B cell (primary cell): ENCODE data around the gene SLC66A1. TPM values are rescaled to one million over a fixed set of nuclear protein-coding genes. Genes with fewer than 3 reads are reported as not detected.

Experiments used
- ATAC-seq: fragments of 200-7000 bp; cut with Tn5 transposase; one replicate; pipeline ENCODE4 v1.10.0; 2021; ENCODE audit warnings: low read depth, mild to moderate bottlenecking, moderate number of reproducible peaks, moderate library complexity
- CTCF ChIA-PET: fragments of 350-600 bp; sonication (Branson Sonifier 250); formaldehyde crosslinking; loops from one replicate; lab custom pipeline; 2021; ENCODE audit warnings: antibody characterized with exemption, inconsistent platforms; lab: Charles Lee
- POLR2A ChIA-PET: fragments of 350-600 bp; sonication (Branson Sonifier 250); formaldehyde crosslinking; loops from one replicate; lab custom pipeline; 2021; ENCODE audit warnings: antibody characterized with exemption; lab: Charles Lee
- DNase-seq: peaks from one replicate; pipeline ENCODE4 v3.0.0; 2013
- H2AFZ ChIP-seq: 2 replicates; pipeline ENCODE4 v1.6.1; 2012; ENCODE audit warnings: mild to moderate bottlenecking, low read depth, low read length; ENCODE audit not compliant: insufficient read depth, poor library complexity, severe bottlenecking
- H3K27ac ChIP-seq, 2 donors: 1 replicate in 1 of 2; 2 replicates in 1 of 2; pipeline ENCODE4 v1.5.1; 2012 to 2013; ENCODE audit warnings: low read length in 2 of 2, mild to moderate bottlenecking in 2 of 2, moderate library complexity in 1 of 2
- H3K27me3 ChIP-seq, 4 experiments: fragments of 200-600 bp in 1 of 4; sonication (generic) in 1 of 4; replicated peaks in 1 of 4; 1 replicate in 2 of 4; 2 replicates in 2 of 4; pipeline versions ENCODE4 v1.6.1 to v1.7.0; 2013 to 2016; ENCODE audit warnings: low read length in 3 of 4, mild to moderate bottlenecking in 2 of 4, mixed read lengths in 1 of 4, moderate library complexity in 1 of 4; ENCODE audit not compliant: insufficient read depth in 4 of 4, control insufficient read depth in 3 of 4; ENCODE audit errors: control extremely low read depth in 1 of 4
- H3K36me3 ChIP-seq, 2 experiments: replicated peaks in 1 of 2; 1 replicate in 1 of 2; 2 replicates in 1 of 2; pipeline versions ENCODE4 v1.6.1 to v1.7.1; 2013; ENCODE audit warnings: low read length in 1 of 2; ENCODE audit not compliant: insufficient read depth in 2 of 2, control insufficient read depth in 1 of 2; ENCODE audit errors: control extremely low read depth in 1 of 2, extremely low read depth in 1 of 2
- H3K4me1 ChIP-seq, 2 donors: fragments of 200-600 bp in 1 of 2; sonication (generic) in 1 of 2; 1 replicate in 1 of 2; 2 replicates in 1 of 2; pipeline versions ENCODE4 v1.5.1 to v1.6.1; 2013 to 2017; ENCODE audit warnings: low read length in 2 of 2; ENCODE audit not compliant: control insufficient read depth in 2 of 2, insufficient read depth in 2 of 2
- H3K4me2 ChIP-seq: replicated peaks from 2 replicates; pipeline ENCODE3; 2012; ENCODE audit warnings: mild to moderate bottlenecking, low read depth, low read length; ENCODE audit not compliant: poor library complexity, severe bottlenecking
- H3K4me3 ChIP-seq, 5 experiments: fragments of 200-600 bp in 1 of 5; sonication (generic) in 1 of 5; 1 replicate in 3 of 5; 2 replicates in 2 of 5; pipeline versions ENCODE4 v1.5.1 to v1.7.0; 2011 to 2016; ENCODE audit warnings: low read length in 4 of 5, mild to moderate bottlenecking in 4 of 5, low read depth in 2 of 5, control low read depth in 1 of 5, moderate library complexity in 1 of 5; ENCODE audit not compliant: insufficient read depth in 1 of 5; ENCODE audit errors: control extremely low read depth in 1 of 5, extremely low read depth in 1 of 5
- H3K79me2 ChIP-seq: fragments of 200-600 bp; sonication (generic); one replicate; pipeline ENCODE4 v1.6.0; 2016; ENCODE audit warnings: low read length; ENCODE audit not compliant: control insufficient read depth, insufficient read depth
- H3K9ac ChIP-seq: fragments of 200-600 bp; sonication (generic); 2 replicates; pipeline ENCODE4 v1.6.1; 2017; ENCODE audit warnings: mild to moderate bottlenecking, low read length, moderate library complexity
- H3K9me3 ChIP-seq, 3 donors: one replicate each; pipeline versions ENCODE4 v1.6.1 to v1.7.1; 2013; ENCODE audit warnings: low read length in 2 of 3; ENCODE audit not compliant: control insufficient read depth in 2 of 3, insufficient read depth in 1 of 3; ENCODE audit errors: control extremely low read depth in 1 of 3
- H4K20me1 ChIP-seq: 2 replicates; pipeline ENCODE4 v1.6.0; 2012; ENCODE audit warnings: mild to moderate bottlenecking, low read length; ENCODE audit not compliant: insufficient read depth, control insufficient read depth, poor library complexity, severe bottlenecking
- H3K27ac Mint-ChIP-seq: one replicate; pipeline ENCODE4 v1.8.0; 2021; ENCODE audit warnings: mixed read lengths
- H3K27me3 Mint-ChIP-seq: one replicate; pipeline ENCODE4 v1.8.0; 2021; ENCODE audit warnings: mixed read lengths
- H3K4me1 Mint-ChIP-seq: one replicate; pipeline ENCODE4 v1.8.0; 2021; ENCODE audit warnings: mixed read lengths
- H3K4me3 Mint-ChIP-seq: one replicate; pipeline ENCODE4 v1.8.0; 2021; ENCODE audit warnings: mixed read lengths
- H3K9me3 Mint-ChIP-seq: one replicate; pipeline ENCODE4 v1.8.0; 2022; ENCODE audit warnings: mixed read lengths; ENCODE audit not compliant: insufficient read depth
- EZH2 ChIP-seq: IDR thresholded peaks from 2 replicates; pipeline ENCODE4 v1.6.1; 2012; ENCODE audit warnings: borderline replicate concordance, low read depth, mild to moderate bottlenecking, moderate library complexity, low read length; ENCODE audit not compliant: insufficient read depth, poor library complexity, severe bottlenecking
- WGBS: methylation state at CpG from one replicate; pipeline ENCODE4 v1.1.5; 2013; ENCODE audit warnings: missing lambda C conversion rate; ENCODE audit not compliant: insufficient coverage; 5-methylcytosine and 5-hydroxymethylcytosine counted together
- intact Hi-C: fragments of 100-400 bp; cut with micrococcal nuclease; formaldehyde crosslinking; loops from one replicate; pipeline ENCODE4 v1.10.0; 2022
- polyA minus RNA-seq: library from RNA; depleted of rRNA, polyadenylated mRNA; stranded (reverse); fragments of >200 nt; gene quantifications from 2 replicates; pipeline ENCODE4 v1.2.3, GENCODE V29; 2012
- polyA plus RNA-seq: library from polyadenylated mRNA; depleted of rRNA; stranded (reverse); fragments of >200 nt; gene quantifications from 2 replicates; pipeline ENCODE4 v1.2.3, GENCODE V29; 2012
- total RNA-seq, 2 donors: library from RNA; stranded (reverse); fragments of 120-200 nt in 1 of 2; gene quantifications; 1 replicate in 1 of 2; 2 replicates in 1 of 2; pipeline versions ENCODE4 v1.2.3 to v1.2.4, GENCODE V29; 2013 to 2022
- TF ChIP-seq, protein P1 (sequence below): fragments of 200-600 bp; IDR thresholded peaks from one replicate; pipeline ENCODE4 v1.8.0; 2022; ENCODE audit warnings: antibody characterized with exemption, mild to moderate bottlenecking

The SLC66A1 gene, protein sequence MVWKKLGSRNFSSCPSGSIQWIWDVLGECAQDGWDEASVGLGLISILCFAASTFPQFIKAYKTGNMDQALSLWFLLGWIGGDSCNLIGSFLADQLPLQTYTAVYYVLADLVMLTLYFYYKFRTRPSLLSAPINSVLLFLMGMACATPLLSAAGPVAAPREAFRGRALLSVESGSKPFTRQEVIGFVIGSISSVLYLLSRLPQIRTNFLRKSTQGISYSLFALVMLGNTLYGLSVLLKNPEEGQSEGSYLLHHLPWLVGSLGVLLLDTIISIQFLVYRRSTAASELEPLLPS
- total RNA-seq (24.4 and 26.4 TPM in 2 replicates), polyA plus RNA-seq (23.8 and 26.8 TPM in 2 replicates), polyA minus RNA-seq (16.1 and 20.3 TPM in 2 replicates)
- 8.8 TPM for total RNA-seq (2013)

DNA sequence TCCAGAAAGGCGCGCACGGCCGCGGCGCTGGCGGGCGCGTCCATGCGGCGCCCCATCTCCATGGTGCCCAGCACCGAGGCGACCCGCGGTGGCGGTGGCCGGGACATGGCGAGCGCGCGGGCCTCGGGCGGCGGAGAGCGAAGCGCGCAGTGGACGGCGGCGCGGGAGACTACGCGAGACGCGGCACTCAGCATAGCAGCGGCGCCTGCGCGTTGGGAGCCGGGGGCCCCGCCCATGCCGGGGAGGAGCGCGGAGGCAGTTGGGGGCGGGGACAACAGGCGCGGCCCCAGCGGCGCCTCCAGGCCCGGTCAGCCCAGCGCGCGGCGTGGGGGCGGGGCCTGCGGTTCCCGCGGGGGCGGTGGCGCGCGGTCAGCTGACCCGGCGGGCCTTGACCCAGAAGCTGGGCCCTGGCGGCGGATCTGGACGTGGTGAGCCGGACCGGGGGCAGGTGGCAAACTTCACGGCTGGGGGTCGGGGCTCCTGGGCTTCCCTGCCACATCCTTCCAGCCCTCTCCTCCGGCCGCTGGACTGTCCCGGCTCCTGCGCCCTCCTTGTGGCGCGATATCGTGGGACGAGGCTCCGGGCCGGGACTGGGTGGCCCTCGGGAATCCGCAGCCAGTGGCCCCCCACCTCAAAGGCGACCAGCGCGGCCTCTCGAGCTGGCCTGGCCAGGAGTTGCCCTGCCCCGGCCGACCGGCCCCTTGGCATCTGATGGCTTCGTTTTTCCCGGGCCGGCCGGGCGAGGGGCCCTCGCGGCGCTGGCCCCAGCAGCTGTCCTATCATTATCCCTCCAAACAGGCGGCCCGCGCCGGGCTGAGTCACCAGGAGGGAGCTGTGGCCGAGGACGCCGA, at the start of gene SLC66A1, which contains the start of gene AKR7A2:
Gene SLC66A1 (plus strand): TSS at position 396 of the 851 bp plus-strand sequence. CDS start 5,352 bp downstream, outside the sequence.
Gene AKR7A2 (minus strand): TSS at position 214 of the 851 bp plus-strand sequence. CDS start 20 bp downstream, at position 194.
- DNase-seq (peak; percentile 93), ATAC-seq (peak; percentile 89)
- peaks cover 19% of the 10 kb centered on the region for H4K20me1 ChIP-seq
- peaks cover 16% of the 10 kb centered on the region for H3K79me2 ChIP-seq
- peak within 1 kb of the TSS; percentile 88 for H3K4me3 Mint-ChIP-seq
- H3K4me1 ChIP-seq = peaks cover 55 to 58% of the 10 kb centered on the region in 2 donors
- peaks cover 0 to 11% of the 10 kb centered on the region in 2 experiments for H3K36me3 ChIP-seq
- no peaks in the 10 kb centered on the region for H3K27me3 Mint-ChIP-seq
- H2AFZ ChIP-seq = peak within 1 kb of the TSS; percentile 97
- H3K4me2 ChIP-seq = peak within 1 kb of the TSS; percentile 95
- CTCF ChIA-PET = interaction anchor here (0.7 to 1.2 kb wide), 2 partner anchors 24 to 285 kb away, joined by 3 read pairs; partner anchors contain the start of gene AKR7A3
- peak within 1 kb of the TSS; percentile 65 to 90 for H3K27ac ChIP-seq
- no peaks in the 10 kb centered on the region for H3K9me3 Mint-ChIP-seq
- no peaks in the 10 kb centered on the region for H3K9me3 ChIP-seq
- no peaks in the 10 kb centered on the region for H3K27me3 ChIP-seq
- H3K27ac Mint-ChIP-seq = peak within 1 kb of the TSS; percentile 75
- intact Hi-C loops = loop anchor here (1.0 to 5.0 kb wide), 6 partner anchors 24 to 285 kb away; partner anchors contain the start of genes AKR7A3, EMC1, MRTO4 and UBR4
- peaks cover 57% of the 10 kb centered on the region for H3K4me1 Mint-ChIP-seq
- TF ChIP-seq EZH2 = no peak
- TF ChIP-seq, protein P1, sequence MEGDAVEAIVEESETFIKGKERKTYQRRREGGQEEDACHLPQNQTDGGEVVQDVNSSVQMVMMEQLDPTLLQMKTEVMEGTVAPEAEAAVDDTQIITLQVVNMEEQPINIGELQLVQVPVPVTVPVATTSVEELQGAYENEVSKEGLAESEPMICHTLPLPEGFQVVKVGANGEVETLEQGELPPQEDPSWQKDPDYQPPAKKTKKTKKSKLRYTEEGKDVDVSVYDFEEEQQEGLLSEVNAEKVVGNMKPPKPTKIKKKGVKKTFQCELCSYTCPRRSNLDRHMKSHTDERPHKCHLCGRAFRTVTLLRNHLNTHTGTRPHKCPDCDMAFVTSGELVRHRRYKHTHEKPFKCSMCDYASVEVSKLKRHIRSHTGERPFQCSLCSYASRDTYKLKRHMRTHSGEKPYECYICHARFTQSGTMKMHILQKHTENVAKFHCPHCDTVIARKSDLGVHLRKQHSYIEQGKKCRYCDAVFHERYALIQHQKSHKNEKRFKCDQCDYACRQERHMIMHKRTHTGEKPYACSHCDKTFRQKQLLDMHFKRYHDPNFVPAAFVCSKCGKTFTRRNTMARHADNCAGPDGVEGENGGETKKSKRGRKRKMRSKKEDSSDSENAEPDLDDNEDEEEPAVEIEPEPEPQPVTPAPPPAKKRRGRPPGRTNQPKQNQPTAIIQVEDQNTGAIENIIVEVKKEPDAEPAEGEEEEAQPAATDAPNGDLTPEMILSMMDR = no peak
- peak within 1 kb of the TSS; percentile 26 to 91 (median 79) for H3K4me3 ChIP-seq
- H3K9ac ChIP-seq = peak within 1 kb of the TSS; percentile 93
- POLR2A ChIA-PET = no interaction called here
- under 1% methylated on average over 105 of the region's 105 CpGs for WGBS
